ENCODE data around the gene STON1.
"Not testable (repeated sequence)": the region's sequence is repeated elsewhere in the genome, so short reads cannot be mapped to it uniquely, and the experiment has no call there.

The STON1 gene

GRCh38 chr2:48617618-48618017 is 87.7 kb downstream of the STON1 start, which contains the start of gene GTF2A1L:
Gene GTF2A1L, plus strand, starts transcription at chr2:48617856. Its CDS starts 19 bp downstream, at chr2:48617875.
- DNase-seq (ENCODE audit: low spot score) = no peak

- no peak for DNase-seq (ENCODE audit: low spot score)
Observed at GRCh38 chr2:48619526-48619925, 89.6 kb downstream of the STON1 start.

GRCh38 chr2:48620604-48621003 is 90.7 kb downstream of the STON1 start:
- no peak for DNase-seq (ENCODE audit: low spot score)

- DNase-seq (ENCODE audit: low spot score) = not testable (repeated sequence)
Observed at GRCh38 chr2:48622691-48623090, 92.7 kb downstream of the STON1 start.

- DNase-seq (ENCODE audit: low spot score) = no peak
Observed at GRCh38 chr2:48624696-48625095, 94.7 kb downstream of the STON1 start.

GRCh38 chr2:48626047-48626446 is 96.1 kb downstream of the STON1 start:
- no peak for DNase-seq (ENCODE audit: low spot score)

GRCh38 chr2:48633143-48633542 is 103.2 kb downstream of the STON1 start:
- no peak for DNase-seq (ENCODE audit: low spot score)

- no peak for DNase-seq (ENCODE audit: low spot score)
Observed at GRCh38 chr2:48635786-48636185, 105.8 kb downstream of the STON1 start.

- no peak for DNase-seq (ENCODE audit: low spot score)
Observed at GRCh38 chr2:48638261-48638660, 108.3 kb downstream of the STON1 start.

All from globus pallidus (tissue), 1 donor.